ENCODE data around the gene MZB1. TPM values are rescaled to one million over a fixed set of nuclear protein-coding genes. Genes with fewer than 3 reads are reported as not detected.
"Not testable (repeated sequence)": the region's sequence is repeated elsewhere in the genome, so short reads cannot be mapped to it uniquely, and the experiment has no call there.

Gene MZB1
- total RNA-seq, 2 donors from 2014 or later = 12.2 TPM; not detected in 1

GRCh38 chr5:139390639-139391569, 1.2 kb upstream of the MZB1 start:
- no peaks in the 10 kb centered on the region for H3K36me3 ChIP-seq (replicated peaks in 1 of 2; ENCODE audit: insufficient read depth in 1 of 2, low read depth in 2 of 2)
- DNase-seq (no peak), ATAC-seq (no peak)
- H3K4me1 ChIP-seq = peaks cover 40% of the 10 kb centered on the region
- TF ChIP-seq POLR2A (IDR thresholded peaks at IDR 0.05) (no peak), CTCF (IDR thresholded peaks at IDR 0.05) (no peak)
- no peaks in the 10 kb centered on the region for H3K9me3 ChIP-seq
- 81 to 84% methylated on average over 7 to 10 of the region's 10 CpGs for WGBS, 2 donors
- H3K4me3 ChIP-seq = no peak overlapping the region
- H3K27ac ChIP-seq = no peak overlapping the region
- peaks cover 0 to 11% of the 10 kb centered on the region in 2 donors for H3K27me3 ChIP-seq
- intact Hi-C loops (cut with DNase I) = no loop called here

GRCh38 chr5:139388198-139388821, 1.4 kb downstream of the MZB1 start:
- Histone ChIP-seq H3K36me3 (replicated peaks in 1 of 2; ENCODE audit: insufficient read depth in 1 of 2, low read depth in 2 of 2) (no peaks in the 10 kb centered on the region), H3K27me3 (no peaks in the 10 kb centered on the region), H3K4me3 (no peak overlapping the region), H3K4me1 (peaks cover 38% of the 10 kb centered on the region), H3K27ac (peak overlapping the region in 2 of 4 donors; percentile 3 to 38), H3K9me3 (no peaks in the 10 kb centered on the region)
- 40 to 47% methylated on average over 6 to 7 of the region's 8 CpGs for WGBS, 2 donors
- peak; percentile 34 to 57 (median 46) for DNase-seq
- peak; percentile 37 for ATAC-seq
- TF ChIP-seq CTCF (IDR thresholded peaks at IDR 0.05) (no peak), POLR2A (IDR thresholded peaks at IDR 0.05) (peak in 1 of 3 donors; percentile 22)
- intact Hi-C loops (cut with DNase I) = no loop called here

- Histone ChIP-seq H3K4me3 (no peak overlapping the region), H3K4me1 (peaks cover 35% of the 10 kb centered on the region), H3K9me3 (no peaks in the 10 kb centered on the region), H3K27ac (peak overlapping the region in 2 of 4 donors; percentile 3 to 38), H3K27me3 (no peaks in the 10 kb centered on the region), H3K36me3 (replicated peaks in 1 of 2; ENCODE audit: insufficient read depth in 1 of 2, low read depth in 2 of 2) (no peaks in the 10 kb centered on the region)
- WGBS, 2 donors = 67 to 83% methylated on average over 7 to 10 of the region's 10 CpGs
- ATAC-seq (no peak), DNase-seq (no peak)
- no peak for TF ChIP-seq CTCF (IDR thresholded peaks at IDR 0.05)
- no peak for TF ChIP-seq POLR2A (IDR thresholded peaks at IDR 0.05)
- intact Hi-C loops (cut with DNase I) = no loop called here
These were observed 2.0 kb downstream of the MZB1 start for GRCh38 chr5:139387611-139388197.

GRCh38 chr5:139386956-139387355, 2.8 kb downstream of the MZB1 start:
- H3K36me3 ChIP-seq (replicated peaks in 1 of 2; ENCODE audit: insufficient read depth in 1 of 2, low read depth in 2 of 2); DNase-seq; intact Hi-C loops (cut with DNase I); H3K4me3 ChIP-seq; H3K9me3 ChIP-seq; H3K27me3 ChIP-seq; H3K27ac ChIP-seq; ATAC-seq: not testable (repeated sequence)
- H3K4me1 ChIP-seq = peaks cover 38% of the 10 kb centered on the region
- 80 to 85% methylated on average over 2 to 10 of the region's 10 CpGs for WGBS, 2 donors

- no peaks in the 10 kb centered on the region for H3K27me3 ChIP-seq
- intact Hi-C loops (cut with DNase I) = no loop called here
- TF ChIP-seq POLR2A (IDR thresholded peaks at IDR 0.05) = no peak
- no peak for TF ChIP-seq CTCF (IDR thresholded peaks at IDR 0.05)
- no peaks in the 10 kb centered on the region for H3K9me3 ChIP-seq
- 55 to 88% methylated on average over 5 of the region's 5 CpGs for WGBS, 2 donors
- H3K36me3 ChIP-seq (replicated peaks in 1 of 2; ENCODE audit: insufficient read depth in 1 of 2, low read depth in 2 of 2) = no peaks in the 10 kb centered on the region
- peaks cover 38% of the 10 kb centered on the region for H3K4me1 ChIP-seq
- no peak overlapping the region for H3K4me3 ChIP-seq
- peak overlapping the region in 1 of 4 donors; percentile 63 for H3K27ac ChIP-seq
- DNase-seq = no peak
- no peak for ATAC-seq
These were observed 3.7 kb downstream of the MZB1 start for GRCh38 chr5:139386050-139386438.
